ENCODE results near the gene CENPU. TPM values are rescaled to one million over a fixed set of nuclear protein-coding genes. Genes with fewer than 3 reads are reported as not detected.

The CENPU gene
- total RNA-seq, 1 donor from 2014 or later = 25.4 TPM

DNA sequence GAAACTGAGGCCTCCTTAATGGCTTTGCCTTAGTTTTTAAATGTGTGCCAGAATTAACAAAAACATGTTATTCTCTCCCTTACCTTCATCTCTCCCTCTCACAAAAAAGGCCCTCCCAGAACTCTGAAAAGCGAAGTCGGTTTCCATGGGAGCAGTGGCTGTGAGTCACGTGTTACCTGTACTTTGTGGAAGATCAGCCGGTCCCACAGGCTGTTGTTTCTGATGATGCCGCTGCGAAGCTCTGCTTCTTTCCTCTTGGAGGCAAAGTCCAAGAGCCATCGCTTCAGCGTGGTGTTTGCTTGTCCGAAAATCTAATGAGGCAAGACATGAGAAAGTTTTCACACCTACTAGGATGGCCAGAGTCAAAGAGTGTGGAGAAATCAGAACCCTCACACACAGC lies 32.5 kb upstream of the CENPU start:
- Mint-ChIP-seq H3K9me3 (no peaks in the 10 kb centered on the region), H3K4me3 (no peak overlapping the region), H3K36me3 (peaks cover 30% of the 10 kb centered on the region), H3K4me1 (no peaks in the 10 kb centered on the region), H3K27ac (no peak overlapping the region), H3K27me3 (ENCODE audit: low read depth) (no peaks in the 10 kb centered on the region)
- TF ChIP-seq, protein P1, sequence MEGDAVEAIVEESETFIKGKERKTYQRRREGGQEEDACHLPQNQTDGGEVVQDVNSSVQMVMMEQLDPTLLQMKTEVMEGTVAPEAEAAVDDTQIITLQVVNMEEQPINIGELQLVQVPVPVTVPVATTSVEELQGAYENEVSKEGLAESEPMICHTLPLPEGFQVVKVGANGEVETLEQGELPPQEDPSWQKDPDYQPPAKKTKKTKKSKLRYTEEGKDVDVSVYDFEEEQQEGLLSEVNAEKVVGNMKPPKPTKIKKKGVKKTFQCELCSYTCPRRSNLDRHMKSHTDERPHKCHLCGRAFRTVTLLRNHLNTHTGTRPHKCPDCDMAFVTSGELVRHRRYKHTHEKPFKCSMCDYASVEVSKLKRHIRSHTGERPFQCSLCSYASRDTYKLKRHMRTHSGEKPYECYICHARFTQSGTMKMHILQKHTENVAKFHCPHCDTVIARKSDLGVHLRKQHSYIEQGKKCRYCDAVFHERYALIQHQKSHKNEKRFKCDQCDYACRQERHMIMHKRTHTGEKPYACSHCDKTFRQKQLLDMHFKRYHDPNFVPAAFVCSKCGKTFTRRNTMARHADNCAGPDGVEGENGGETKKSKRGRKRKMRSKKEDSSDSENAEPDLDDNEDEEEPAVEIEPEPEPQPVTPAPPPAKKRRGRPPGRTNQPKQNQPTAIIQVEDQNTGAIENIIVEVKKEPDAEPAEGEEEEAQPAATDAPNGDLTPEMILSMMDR (IDR thresholded peaks at IDR 0.05; ENCODE audit: unreplicated experiment) = no peak
- DNase-seq (ENCODE audit: low spot score in 2 of 2, unreplicated experiment in 2 of 2) = no peak

DNA sequence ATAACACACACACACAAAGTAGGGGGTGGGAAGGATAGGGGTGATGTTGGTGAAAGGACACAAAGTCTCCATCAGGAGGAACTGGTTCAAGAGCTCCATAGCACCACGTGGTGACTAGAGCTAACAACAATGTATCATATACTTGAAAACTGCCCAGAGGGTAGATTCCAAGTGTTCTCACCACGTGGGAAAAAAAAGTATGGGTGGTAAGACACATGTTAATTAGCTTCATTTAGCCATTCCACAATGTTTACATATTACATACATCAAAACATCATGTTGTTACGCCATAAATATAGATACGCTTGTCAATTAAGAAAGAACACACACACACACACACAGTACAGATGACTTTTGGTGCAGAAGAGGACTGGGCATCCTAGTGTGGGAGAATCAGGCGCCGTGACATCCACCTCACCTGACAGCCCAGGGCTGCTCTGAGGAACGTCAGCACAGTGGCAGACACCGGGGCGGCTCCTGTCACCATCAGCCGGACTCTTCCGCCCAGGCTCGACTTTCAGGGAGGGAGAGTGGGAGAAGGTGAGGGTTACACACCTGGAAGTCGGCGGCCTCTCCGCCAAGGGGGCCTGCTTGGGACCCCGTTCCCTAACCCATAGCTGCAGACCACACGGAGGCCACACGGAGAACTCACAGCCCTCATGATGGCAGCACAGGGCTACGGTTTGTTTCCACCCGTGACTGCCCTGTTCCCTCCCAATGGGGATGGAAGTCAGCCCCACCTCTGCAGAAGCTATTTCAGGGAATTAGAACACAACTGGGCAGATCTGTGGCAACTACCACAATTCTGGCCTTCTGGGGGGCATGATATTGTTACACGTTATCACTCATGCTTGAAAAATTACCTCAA lies 31.8 kb upstream of the CENPU start:
- Mint-ChIP-seq H3K36me3 (peaks cover 36% of the 10 kb centered on the region), H3K27me3 (ENCODE audit: low read depth) (no peaks in the 10 kb centered on the region), H3K4me1 (no peaks in the 10 kb centered on the region), H3K9me3 (no peaks in the 10 kb centered on the region), H3K4me3 (no peak overlapping the region), H3K27ac (no peak overlapping the region)
- DNase-seq (ENCODE audit: low spot score in 2 of 2, unreplicated experiment in 2 of 2) = no peak
- TF ChIP-seq, protein P1 (IDR thresholded peaks at IDR 0.05; ENCODE audit: unreplicated experiment) = no peak

DNA sequence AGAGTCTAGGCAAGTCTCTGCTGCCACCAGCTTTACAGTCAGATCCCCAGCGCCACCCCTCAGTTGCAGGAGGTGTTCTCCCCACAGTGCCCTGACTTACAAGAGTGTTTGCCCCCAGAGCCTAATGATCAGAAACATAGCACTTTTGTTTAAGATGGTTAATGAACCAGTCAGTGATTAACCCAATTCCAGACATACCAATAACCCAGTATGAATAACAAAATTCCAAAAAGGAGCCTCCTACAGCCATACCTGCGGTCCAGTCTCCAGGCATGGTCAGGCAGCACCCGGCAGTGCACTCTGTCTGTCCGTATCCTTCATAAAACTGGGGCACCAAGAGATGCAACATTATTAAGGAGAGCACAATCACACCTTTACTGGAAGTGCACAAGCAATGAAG lies 30.7 kb upstream of the CENPU start:
- Mint-ChIP-seq H3K9me3 (peaks cover 5% of the 10 kb centered on the region), H3K27ac (no peak overlapping the region), H3K4me3 (no peak overlapping the region), H3K36me3 (peaks cover 44% of the 10 kb centered on the region), H3K27me3 (ENCODE audit: low read depth) (no peaks in the 10 kb centered on the region), H3K4me1 (no peaks in the 10 kb centered on the region)
- TF ChIP-seq, protein P1 (IDR thresholded peaks at IDR 0.05; ENCODE audit: unreplicated experiment) = no peak
- DNase-seq (ENCODE audit: low spot score in 2 of 2, unreplicated experiment in 2 of 2) = no peak

DNA sequence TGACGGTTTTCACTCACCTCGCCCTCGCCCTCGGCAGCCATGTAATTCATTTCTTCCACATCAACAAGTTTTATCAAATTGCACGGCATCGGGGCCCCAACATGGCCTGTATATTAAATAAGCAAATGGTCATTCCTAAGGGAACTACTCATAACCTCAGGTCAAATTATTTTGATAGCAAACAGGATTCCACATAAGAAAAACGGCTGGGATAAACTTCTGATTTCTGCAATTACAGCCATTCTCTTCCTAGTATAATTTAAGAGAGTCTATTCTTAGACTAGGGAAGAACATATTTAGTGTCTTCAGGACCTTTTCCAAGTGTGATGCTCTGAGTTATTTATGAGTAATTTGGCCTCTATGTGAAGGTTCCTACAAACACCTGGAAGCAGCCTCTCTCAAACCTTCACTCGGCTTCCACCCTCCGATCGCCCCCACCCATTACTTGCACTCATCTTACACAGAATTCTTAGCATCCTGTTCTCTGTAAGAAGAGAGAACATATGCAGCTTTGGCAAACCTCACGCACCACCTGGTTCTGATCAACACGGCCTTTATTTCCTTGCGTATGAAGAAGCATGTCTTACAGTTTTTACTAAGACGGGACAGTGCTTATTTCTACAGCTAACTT lies 29.4 kb upstream of the CENPU start:
- H3K9me3 Mint-ChIP-seq = peaks cover 5% of the 10 kb centered on the region

DNA sequence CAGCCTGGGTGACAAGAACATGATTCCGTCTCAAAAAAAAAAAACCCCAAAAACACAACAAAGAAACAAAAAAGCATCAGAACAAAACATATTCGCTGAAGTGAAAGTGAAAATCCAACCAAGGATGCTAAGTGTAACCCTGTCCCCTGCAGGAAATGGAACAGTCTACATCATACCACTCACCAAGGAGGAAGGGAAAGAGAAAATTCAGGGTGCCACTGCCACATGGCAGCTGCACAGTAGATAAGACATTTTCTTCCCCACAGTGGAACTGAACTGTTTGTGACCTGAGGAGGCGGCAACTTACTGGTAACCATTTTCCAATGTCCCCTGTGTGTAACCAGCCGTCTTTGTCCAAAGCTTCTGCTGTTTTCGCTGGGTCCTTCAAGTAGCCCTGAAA lies 28.2 kb upstream of the CENPU start:
- Mint-ChIP-seq H3K4me1 (no peaks in the 10 kb centered on the region), H3K36me3 (peaks cover 43% of the 10 kb centered on the region), H3K27ac (no peak overlapping the region), H3K27me3 (ENCODE audit: low read depth) (no peaks in the 10 kb centered on the region), H3K9me3 (peaks cover 5% of the 10 kb centered on the region), H3K4me3 (no peak overlapping the region)
- DNase-seq (ENCODE audit: low spot score in 2 of 2, unreplicated experiment in 2 of 2) = no peak
- TF ChIP-seq, protein P1 (IDR thresholded peaks at IDR 0.05; ENCODE audit: unreplicated experiment) = no peak

More for the DNA sequence above, 29.4 kb upstream of the CENPU start:
- DNase-seq (ENCODE audit: low spot score in 2 of 2, unreplicated experiment in 2 of 2) = no peak
- Mint-ChIP-seq H3K4me3 (no peak overlapping the region), H3K36me3 (peaks cover 48% of the 10 kb centered on the region), H3K27me3 (ENCODE audit: low read depth) (no peaks in the 10 kb centered on the region), H3K27ac (no peak overlapping the region), H3K4me1 (no peaks in the 10 kb centered on the region)
- TF ChIP-seq, protein P1 (IDR thresholded peaks at IDR 0.05; ENCODE audit: unreplicated experiment) = no peak

All from mesothelial cell of epicardium (in vitro differentiated cells).